Aortic smooth muscle cell (primary cell): ENCODE results near the gene BLACAT1. TPM values are rescaled to one million over a fixed set of nuclear protein-coding genes. Genes with fewer than 3 reads are reported as not detected.

Experiments used
- total RNA-seq: library from RNA; depleted of rRNA; stranded (reverse); fragments of >200 nt; gene quantifications from 2 replicates; pipeline ENCODE4 v1.2.3, GENCODE V29; 2014

BLACAT1 gene
- not detected in 2 replicates for total RNA-seq

GRCh38 chr1:205455581-205456382, at the start of gene BLACAT1:
BLACAT1 (minus strand) TSS chr1:205456045.

GRCh38 chr1:205504311-205505075, 48.6 kb upstream of the BLACAT1 start, which contains the start of gene CDK18:
CDK18 (plus strand) TSS chr1:205504669; CDS start chr1:205523168, 18,499 bp downstream.

GRCh38 chr1:205421798-205422197, 34.0 kb downstream of the BLACAT1 start, which contains the start of gene LEMD1:
LEMD1 (minus strand) TSS chr1:205422056; CDS start chr1:205420536, 1,520 bp downstream.

Other genes starting within 250 kb of the BLACAT1 start
- 16.5 and 18.5 TPM in 2 replicates for gene DSTYK, start 244.3 kb downstream of the BLACAT1 start, total RNA-seq
- gene TMCC2, start 228.1 kb downstream of the BLACAT1 start, total RNA-seq = 0.53 and 0.68 TPM in 2 replicates
- gene NUAK2, start 134.3 kb downstream of the BLACAT1 start, total RNA-seq = 2.0 and 2.5 TPM in 2 replicates
- not detected in 2 replicates for gene KLHDC8A, start 99.1 kb downstream of the BLACAT1 start, total RNA-seq
- not detected in 2 replicates for gene LEMD1, start 34.0 kb downstream of the BLACAT1 start, total RNA-seq
- 0.26 and 0.31 TPM in 2 replicates for gene CDK18, start 48.6 kb upstream of the BLACAT1 start, total RNA-seq
- gene ELK4, start 176.0 kb upstream of the BLACAT1 start, total RNA-seq = 8.2 and 13.2 TPM in 2 replicates
- 2.0 and 2.6 TPM in 2 replicates for gene SLC45A3, start 224.5 kb upstream of the BLACAT1 start, total RNA-seq